ENCODE data around the gene SLC35E4. TPM values are rescaled to one million over a fixed set of nuclear protein-coding genes. Genes with fewer than 3 reads are reported as not detected.

The SLC35E4 gene
- total RNA-seq, 2 experiments from 2014 or later, result 2.1 to 2.9 TPM

DNA sequence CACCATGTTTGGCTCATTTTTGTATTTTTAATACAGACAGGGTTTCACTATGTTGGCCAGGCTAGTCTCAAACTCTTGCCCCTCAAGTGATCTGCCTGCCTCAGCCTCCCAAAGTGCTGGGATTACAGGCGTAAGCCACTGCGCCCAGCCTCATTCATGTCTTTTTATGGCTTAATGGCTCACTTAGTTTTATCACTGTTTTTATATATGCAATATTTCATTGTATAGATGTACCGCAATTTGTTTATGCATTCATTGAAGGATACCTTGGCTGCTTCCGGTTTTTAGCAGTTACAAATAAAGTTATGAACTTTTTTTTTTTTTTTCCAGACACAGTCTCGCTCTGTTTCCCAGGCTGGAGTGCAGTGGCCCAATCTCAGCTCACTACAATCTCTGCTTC, 34.1 kb upstream of the SLC35E4 start:
- Histone ChIP-seq H3K36me3 (ENCODE audit: insufficient read depth, low read length) (no peaks in the 10 kb centered on the region), H3K4me3 (ENCODE audit: low read length) (no peak overlapping the region), H3K27ac (ENCODE audit: low read depth in 1 of 2, low read length in 2 of 2) (no peak overlapping the region), H3K27me3 (ENCODE audit: control insufficient read depth in 1 of 2, insufficient read depth in 2 of 2, low read length in 2 of 2) (no peaks in the 10 kb centered on the region), H3K4me1 (ENCODE audit: insufficient read depth, low read length) (peaks cover 12% of the 10 kb centered on the region), H3K9me3 (ENCODE audit: control insufficient read depth in 1 of 2, insufficient read depth in 1 of 2, low read length in 2 of 2) (no peaks in the 10 kb centered on the region)
- no peaks in the 10 kb centered on the region for H3K36me3 Mint-ChIP-seq (ENCODE audit: low read depth)
- H3K27ac Mint-ChIP-seq, result no peak overlapping the region
- intact Hi-C loops (cut with DNase I, micrococcal nuclease), result loop anchor here in 1 of 2 experiments (10.0 kb wide), 1 partner anchor 207 kb away; the partner anchor contains the start of gene SEC14L2
- ChIA-PET POLR2A (no interaction called here), CTCF (no interaction called here)
- no peak for ATAC-seq (ENCODE audit: poor library complexity)
- no peaks in the 10 kb centered on the region for H3K9me3 Mint-ChIP-seq
- no peak for DNase-seq
- H3K4me1 Mint-ChIP-seq (ENCODE audit: low read depth), result peaks cover 6% of the 10 kb centered on the region
- H3K27me3 Mint-ChIP-seq, result no peaks in the 10 kb centered on the region
- H3K4me3 Mint-ChIP-seq, result no peak overlapping the region
- TF ChIP-seq, protein P1, sequence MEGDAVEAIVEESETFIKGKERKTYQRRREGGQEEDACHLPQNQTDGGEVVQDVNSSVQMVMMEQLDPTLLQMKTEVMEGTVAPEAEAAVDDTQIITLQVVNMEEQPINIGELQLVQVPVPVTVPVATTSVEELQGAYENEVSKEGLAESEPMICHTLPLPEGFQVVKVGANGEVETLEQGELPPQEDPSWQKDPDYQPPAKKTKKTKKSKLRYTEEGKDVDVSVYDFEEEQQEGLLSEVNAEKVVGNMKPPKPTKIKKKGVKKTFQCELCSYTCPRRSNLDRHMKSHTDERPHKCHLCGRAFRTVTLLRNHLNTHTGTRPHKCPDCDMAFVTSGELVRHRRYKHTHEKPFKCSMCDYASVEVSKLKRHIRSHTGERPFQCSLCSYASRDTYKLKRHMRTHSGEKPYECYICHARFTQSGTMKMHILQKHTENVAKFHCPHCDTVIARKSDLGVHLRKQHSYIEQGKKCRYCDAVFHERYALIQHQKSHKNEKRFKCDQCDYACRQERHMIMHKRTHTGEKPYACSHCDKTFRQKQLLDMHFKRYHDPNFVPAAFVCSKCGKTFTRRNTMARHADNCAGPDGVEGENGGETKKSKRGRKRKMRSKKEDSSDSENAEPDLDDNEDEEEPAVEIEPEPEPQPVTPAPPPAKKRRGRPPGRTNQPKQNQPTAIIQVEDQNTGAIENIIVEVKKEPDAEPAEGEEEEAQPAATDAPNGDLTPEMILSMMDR (IDR thresholded peaks at IDR 0.05), result no peak

DNA sequence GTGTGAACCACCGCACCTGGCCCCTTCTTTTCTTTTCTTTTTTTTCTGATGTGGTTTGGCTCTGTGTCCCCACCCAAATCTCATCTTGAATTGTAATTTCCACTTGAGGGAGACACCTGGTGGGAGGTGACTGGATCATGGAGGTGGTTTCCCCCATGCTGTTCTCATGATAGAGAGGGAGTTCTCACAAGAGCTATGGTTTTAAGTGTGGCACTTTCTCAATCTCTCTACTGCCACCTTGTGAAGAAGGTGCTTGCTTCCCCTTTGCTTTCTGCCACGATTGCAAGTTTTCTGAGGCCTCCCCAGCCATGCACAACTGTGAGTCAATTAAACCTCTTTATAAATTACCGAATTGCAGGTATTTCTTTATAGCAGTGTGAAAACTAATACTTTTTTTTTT, 33.5 kb upstream of the SLC35E4 start:
- Histone ChIP-seq H3K27ac (ENCODE audit: low read depth in 1 of 2, low read length in 2 of 2) (no peak overlapping the region), H3K4me1 (ENCODE audit: insufficient read depth, low read length) (peaks cover 18% of the 10 kb centered on the region), H3K27me3 (ENCODE audit: control insufficient read depth in 1 of 2, insufficient read depth in 2 of 2, low read length in 2 of 2) (no peaks in the 10 kb centered on the region), H3K9me3 (ENCODE audit: control insufficient read depth in 1 of 2, insufficient read depth in 1 of 2, low read length in 2 of 2) (no peaks in the 10 kb centered on the region), H3K4me3 (ENCODE audit: low read length) (no peak overlapping the region), H3K36me3 (ENCODE audit: insufficient read depth, low read length) (no peaks in the 10 kb centered on the region)
- DNase-seq (peak in 4 of 14 experiments; percentile 4 to 67 (median 46)), ATAC-seq (ENCODE audit: poor library complexity) (peak; percentile 50)
- intact Hi-C loops (cut with DNase I, micrococcal nuclease), result loop anchor here in 1 of 2 experiments (10.0 kb wide), 1 partner anchor 207 kb away; the partner anchor contains the start of gene SEC14L2
- CTCF ChIA-PET, result interaction anchor here (0.6 kb wide), 1 partner anchor 891 kb away, joined by 3 read pairs; no protein-coding TSS in a partner anchor
- H3K36me3 Mint-ChIP-seq (ENCODE audit: low read depth), result no peaks in the 10 kb centered on the region
- no peak overlapping the region for H3K27ac Mint-ChIP-seq
- H3K4me1 Mint-ChIP-seq (ENCODE audit: low read depth), result peaks cover 10% of the 10 kb centered on the region
- no peak overlapping the region for H3K4me3 Mint-ChIP-seq
- POLR2A ChIA-PET, result no interaction called here
- TF ChIP-seq, protein P1 (IDR thresholded peaks at IDR 0.05), result no peak
- H3K27me3 Mint-ChIP-seq, result no peaks in the 10 kb centered on the region
- no peaks in the 10 kb centered on the region for H3K9me3 Mint-ChIP-seq

DNA sequence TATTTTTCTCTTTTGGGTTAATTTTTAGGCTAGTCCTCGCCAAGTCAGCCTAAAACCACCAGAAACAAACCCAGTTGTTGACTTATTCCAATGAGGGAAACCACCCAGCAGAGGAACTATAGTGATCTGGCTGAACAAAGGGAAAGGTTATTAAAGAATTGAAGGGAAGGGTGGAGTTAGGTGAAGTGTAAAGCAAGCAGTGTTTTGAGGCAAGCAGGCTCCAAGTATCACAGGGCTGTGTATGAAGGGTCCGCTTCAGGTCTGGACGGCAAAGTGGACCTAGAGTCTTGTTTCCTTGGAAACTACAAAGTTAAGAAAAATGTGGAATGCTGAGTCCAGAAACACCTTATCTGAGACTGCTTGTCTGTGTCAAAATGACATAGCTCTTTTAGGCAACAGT, 31.8 kb upstream of the SLC35E4 start:
- CTCF ChIA-PET, result no interaction called here

More for the DNA sequence above, 31.8 kb upstream of the SLC35E4 start:
- Mint-ChIP-seq H3K9me3 (no peaks in the 10 kb centered on the region), H3K36me3 (ENCODE audit: low read depth) (no peaks in the 10 kb centered on the region), H3K4me1 (ENCODE audit: low read depth) (peaks cover 16% of the 10 kb centered on the region), H3K4me3 (no peak overlapping the region), H3K27me3 (no peaks in the 10 kb centered on the region), H3K27ac (no peak overlapping the region)
- H3K4me1 ChIP-seq (ENCODE audit: insufficient read depth, low read length), result peaks cover 26% of the 10 kb centered on the region
- H3K27me3 ChIP-seq (ENCODE audit: control insufficient read depth in 1 of 2, insufficient read depth in 2 of 2, low read length in 2 of 2), result no peaks in the 10 kb centered on the region
- H3K4me3 ChIP-seq (ENCODE audit: low read length), result no peak overlapping the region
- H3K9me3 ChIP-seq (ENCODE audit: control insufficient read depth in 1 of 2, insufficient read depth in 1 of 2, low read length in 2 of 2), result no peaks in the 10 kb centered on the region
- no peak for DNase-seq
- no peak overlapping the region for H3K27ac ChIP-seq (ENCODE audit: low read depth in 1 of 2, low read length in 2 of 2)
- no peaks in the 10 kb centered on the region for H3K36me3 ChIP-seq (ENCODE audit: insufficient read depth, low read length)
- TF ChIP-seq, protein P1 (IDR thresholded peaks at IDR 0.05), result no peak
- no peak for ATAC-seq (ENCODE audit: poor library complexity)
- intact Hi-C loops (cut with DNase I, micrococcal nuclease), result loop anchor here in 1 of 2 experiments (10.0 kb wide), 1 partner anchor 209 kb away; the partner anchor contains the start of gene SEC14L2
- POLR2A ChIA-PET, result no interaction called here
